IMR-90 (cell line): ENCODE measurements around the gene BRD1. TPM values are rescaled to one million over a fixed set of nuclear protein-coding genes. Genes with fewer than 3 reads are reported as not detected.

Experiments used
- ATAC-seq: fragments of 200-7000 bp; cut with Tn5 transposase; 2 replicates; pipeline ENCODE4 v1.9.1; 2020; ENCODE audit warnings: low read depth, mild to moderate bottlenecking, moderate library complexity
- BruUV-seq: library from RNA; stranded (reverse); fragments of 400-500 nt; replicated peaks from 2 replicates; lab custom pipeline; 2021; lab: Mats Ljungman, UMichigan
- CTCF ChIA-PET: fragments of 300-600 bp; formaldehyde crosslinking; extraction: SDS; loops from one replicate; lab custom pipeline; 2021; ENCODE audit warnings: antibody characterized with exemption; lab: Yijun Ruan, JAX
- POLR2A ChIA-PET: fragments of 300-600 bp; sonication (Branson Sonifier 250); formaldehyde crosslinking; loops from one replicate; lab custom pipeline; 2022; ENCODE audit warnings: antibody characterized with exemption; ENCODE audit not compliant: unreplicated experiment; lab: Charles Lee
- DNase-seq: peaks from one replicate; pipeline ENCODE4 v3.0.0; 2013
- H2AFZ ChIP-seq: replicated peaks from 2 replicates; pipeline ENCODE3; 2013; ENCODE audit warnings: low read length, mild to moderate bottlenecking; ENCODE audit not compliant: poor library complexity
- H2AK5ac ChIP-seq: 2 replicates; pipeline ENCODE4 v1.6.1; 2013; ENCODE audit warnings: low read depth, low read length, inconsistent platforms
- H2AK9ac ChIP-seq: replicated peaks from 2 replicates; pipeline ENCODE3; 2013; ENCODE audit warnings: mild to moderate bottlenecking, low read depth, low read length, moderate library complexity; ENCODE audit not compliant: poor library complexity
- H2BK120ac ChIP-seq: 2 replicates; pipeline ENCODE4 v1.6.1; 2013; ENCODE audit warnings: low read depth, low read length, inconsistent platforms
- H2BK15ac ChIP-seq: 3 replicates; pipeline ENCODE4 v1.6.1; 2013; ENCODE audit warnings: low read depth, low read length, inconsistent platforms
- H2BK20ac ChIP-seq: 2 replicates; pipeline ENCODE4 v1.6.1; 2013; ENCODE audit warnings: low read depth, mild to moderate bottlenecking, inconsistent platforms, low read length, moderate library complexity
- H2BK5ac ChIP-seq: 2 replicates; pipeline ENCODE4 v1.6.1; 2013; ENCODE audit warnings: mild to moderate bottlenecking, low read depth, low read length, inconsistent platforms; ENCODE audit not compliant: poor library complexity, severe bottlenecking
- H3K14ac ChIP-seq: replicated peaks from 2 replicates; pipeline ENCODE4 v1.6.1; 2013; ENCODE audit warnings: low read depth, low read length, inconsistent platforms
- H3K18ac ChIP-seq: 2 replicates; pipeline ENCODE4 v1.6.1; 2013; ENCODE audit warnings: low read depth, low read length, control low read depth
- H3K23ac ChIP-seq: 2 replicates; pipeline ENCODE4 v1.6.1; 2013; ENCODE audit warnings: low read depth, low read length, inconsistent platforms
- H3K27ac ChIP-seq: 2 replicates; pipeline ENCODE4 v1.5.1; 2013; ENCODE audit warnings: mild to moderate bottlenecking, control low read depth, low read length; ENCODE audit not compliant: insufficient read depth
- H3K27me3 ChIP-seq: 2 replicates; pipeline ENCODE4 v1.6.1; 2013; ENCODE audit warnings: low read length; ENCODE audit not compliant: control insufficient read depth, insufficient read depth
- H3K36me3 ChIP-seq: 2 replicates; pipeline ENCODE4 v1.6.1; 2013; ENCODE audit warnings: low read length, mixed read lengths; ENCODE audit not compliant: control insufficient read depth, insufficient read depth
- H3K4ac ChIP-seq: 2 replicates; pipeline ENCODE4 v1.6.1; 2013; ENCODE audit warnings: low read depth, low read length, inconsistent platforms
- H3K4me1 ChIP-seq: 2 replicates; pipeline ENCODE4 v1.6.1; 2013; ENCODE audit warnings: low read length, mixed read lengths; ENCODE audit not compliant: control insufficient read depth, insufficient read depth
- H3K4me2 ChIP-seq: 2 replicates; pipeline ENCODE4 v1.6.1; 2013; ENCODE audit warnings: low read depth, mild to moderate bottlenecking, control low read depth, low read length, moderate library complexity
- H3K4me3 ChIP-seq: 2 replicates; pipeline ENCODE4 v1.5.1; 2013; ENCODE audit warnings: low read depth, mild to moderate bottlenecking, control low read depth, low read length, moderate library complexity; ENCODE audit not compliant: insufficient read depth
- H3K56ac ChIP-seq: 2 replicates; pipeline ENCODE4 v1.6.1; 2013; ENCODE audit warnings: low read length, inconsistent platforms; ENCODE audit not compliant: insufficient read depth; ENCODE audit errors: extremely low read depth
- H3K79me1 ChIP-seq, 2 experiments: 2 replicates each; pipeline ENCODE4 v1.6.1; 2013; ENCODE audit warnings: low read length in 2 of 2, inconsistent platforms in 1 of 2, low read depth in 1 of 2
- H3K9ac ChIP-seq: 2 replicates; pipeline ENCODE4 v1.6.1; 2013; ENCODE audit warnings: low read depth, low read length, control low read depth
- H3K9me1 ChIP-seq: 2 replicates; pipeline ENCODE4 v1.6.1; 2013; ENCODE audit warnings: low read length, inconsistent platforms; ENCODE audit not compliant: insufficient read depth
- H3K9me3 ChIP-seq: 2 replicates; pipeline ENCODE4 v1.6.1; 2013; ENCODE audit warnings: low read length; ENCODE audit not compliant: control insufficient read depth, insufficient read depth
- H4K20me1 ChIP-seq: 2 replicates; pipeline ENCODE4 v1.6.1; 2013; ENCODE audit warnings: low read length, inconsistent platforms; ENCODE audit not compliant: insufficient read depth
- H4K5ac ChIP-seq: 2 replicates; pipeline ENCODE4 v1.6.1; 2013; ENCODE audit warnings: mild to moderate bottlenecking, low read depth, low read length, control low read depth
- H4K8ac ChIP-seq, 2 experiments: 2 replicates each; pipeline ENCODE4 v1.6.1; 2013; ENCODE audit warnings: low read depth in 2 of 2, low read length in 2 of 2, control low read depth in 1 of 2, inconsistent platforms in 1 of 2
- H4K91ac ChIP-seq: 2 replicates; pipeline ENCODE4 v1.6.1; 2013; ENCODE audit warnings: low read depth, low read length, inconsistent platforms; ENCODE audit not compliant: insufficient read depth
- BHLHE40 ChIP-seq: fragments of 150-350 bp; IDR thresholded peaks from 2 replicates; pipeline ENCODE4 v1.6.1; 2016; ENCODE audit warnings: mild to moderate bottlenecking, low read depth, low read length
- CHD1 ChIP-seq: IDR thresholded peaks from 2 replicates; pipeline ENCODE4 v1.6.1; 2012; ENCODE audit warnings: low read depth, low read length, improper control_type of control experiment
- FOS ChIP-seq: fragments of 150-350 bp; IDR thresholded peaks from 2 replicates; pipeline ENCODE4 v1.6.1; 2016; ENCODE audit warnings: low read depth, low read length
- MAFK ChIP-seq: IDR thresholded peaks from 2 replicates; pipeline ENCODE4 v1.6.1; 2012; ENCODE audit warnings: low read depth, low read length, improper control_type of control experiment
- MAZ ChIP-seq: IDR thresholded peaks from 2 replicates; pipeline ENCODE4 v1.6.1; 2012; ENCODE audit warnings: low read depth, mild to moderate bottlenecking, low read length, improper control_type of control experiment, moderate library complexity, borderline replicate concordance
- MXI1 ChIP-seq: IDR thresholded peaks from 2 replicates; pipeline ENCODE4 v1.6.1; 2012; ENCODE audit warnings: low read depth, mild to moderate bottlenecking, low read length, moderate library complexity, borderline replicate concordance
- NFE2L2 ChIP-seq: fragments of 150-350 bp; IDR thresholded peaks from 2 replicates; pipeline ENCODE4 v1.6.1; 2016; ENCODE audit warnings: low read depth, mild to moderate bottlenecking, low read length
- POLR2A ChIP-seq: IDR thresholded peaks from 2 replicates; pipeline ENCODE4 v1.6.1; 2012; ENCODE audit warnings: mild to moderate bottlenecking, low read depth, low read length
- RAD21 ChIP-seq: IDR thresholded peaks from 2 replicates; pipeline ENCODE4 v1.6.1; 2012; ENCODE audit warnings: low read length, improper control_type of control experiment
- RCOR1 ChIP-seq: IDR thresholded peaks from 2 replicates; pipeline ENCODE4 v1.6.1; 2012; ENCODE audit warnings: mild to moderate bottlenecking, low read length, improper control_type of control experiment; ENCODE audit not compliant: insufficient replicate concordance
- RFX5 ChIP-seq: IDR thresholded peaks from 2 replicates; pipeline ENCODE4 v1.8.0; 2012; ENCODE audit warnings: low read depth, mild to moderate bottlenecking, low read length, moderate library complexity
- WGBS, 2 experiments: methylation state at CpG; one replicate each; pipeline versions ENCODE4 v1.1.5 to v1.1.7; 2013; ENCODE audit warnings: missing lambda C conversion rate in 2 of 2; ENCODE audit not compliant: insufficient read length in 1 of 2; ENCODE audit errors: extremely low coverage in 2 of 2; 5-methylcytosine and 5-hydroxymethylcytosine counted together
- dilution Hi-C: fragments of 300-500 bp; cut with HindIII; formaldehyde crosslinking; loops from one replicate; pipeline ENCODE4 v1.14.3; 2018; ENCODE audit warnings: low sequenced_read_pairs; ENCODE audit not compliant: unreplicated experiment
- in situ Hi-C: fragments of 300-500 bp; cut with MboI; formaldehyde crosslinking; loops from 3 replicates; pipeline ENCODE4 v1.14.3; 2019; ENCODE audit warnings: low sequenced_read_pairs, inconsistent platforms, mixed read lengths
- intact Hi-C: fragments of 100-400 bp; cut with micrococcal nuclease; formaldehyde crosslinking; loops from 2 replicates; pipeline ENCODE4 v1.10.0; 2022
- polyA plus RNA-seq, 3 experiments: library from polyadenylated mRNA; depleted of rRNA; stranded (reverse); fragments of >200 nt; gene quantifications; 2 replicates each; pipeline ENCODE4 v1.2.3, GENCODE V29; 2012; ENCODE audit warnings: low replicate concordance in 1 of 3
- total RNA-seq: library from RNA; depleted of rRNA; stranded (reverse); fragments of >200 nt; gene quantifications from 2 replicates; pipeline ENCODE4 v1.2.3, GENCODE V29; 2012
- TF ChIP-seq, protein P1 (sequence below): fragments of 150-350 bp; IDR thresholded peaks from 2 replicates; pipeline ENCODE4 v1.6.1; 2016; ENCODE audit warnings: low read depth, mild to moderate bottlenecking, low read length, moderate library complexity, borderline replicate concordance
- TF ChIP-seq, protein P2 (sequence below): conservative IDR thresholded peaks from 2 replicates; pipeline ENCODE4 v1.5.1; 2012; ENCODE audit warnings: mild to moderate bottlenecking, low read depth, low read length, improper control_type of control experiment
- TF ChIP-seq, protein P3 (sequence below): fragments of 150-350 bp; IDR thresholded peaks from 2 replicates; pipeline ENCODE4 v1.6.1; 2017; ENCODE audit warnings: mild to moderate bottlenecking, antibody characterized with exemption, low read length, low read depth

Gene BRD1
- total and polyA plus RNA-seq, 2 of the 4 experiments (the other 2 are of a cell fraction): 10.0 to 10.6 TPM

DNA sequence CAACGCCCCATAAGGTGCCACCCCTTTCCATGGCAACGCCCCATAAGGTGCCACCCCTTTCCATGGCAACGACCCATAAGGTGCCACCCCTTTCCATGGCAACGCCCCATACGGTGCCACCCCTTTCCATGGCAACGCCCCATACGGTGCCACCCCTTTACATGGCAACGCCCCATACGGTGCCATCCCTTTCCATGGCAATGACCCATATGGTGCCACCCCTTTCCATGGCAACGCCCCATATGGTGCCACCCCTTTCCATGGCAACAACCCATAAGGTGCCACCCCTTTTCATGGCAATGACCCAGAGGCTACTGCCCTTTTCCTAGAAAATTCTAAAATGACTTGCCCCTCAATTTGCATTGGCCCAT lies 72.1 kb downstream of the BRD1 start:
- H3K79me1 ChIP-seq: no peaks in the 10 kb centered on the region
- H3K4me3 ChIP-seq: no peak overlapping the region
- no peaks in the 10 kb centered on the region for H4K20me1 ChIP-seq
- no peak overlapping the region for H2BK5ac ChIP-seq
- ATAC-seq (no peak), DNase-seq (no peak)
- no peak overlapping the region for H4K8ac ChIP-seq
- H3K18ac ChIP-seq: no peak overlapping the region
- no peak overlapping the region for H2AK5ac ChIP-seq
- no peak overlapping the region for H3K56ac ChIP-seq
- H3K4me1 ChIP-seq: no peaks in the 10 kb centered on the region
- in situ Hi-C loops (no loop called here), dilution Hi-C loops (no loop called here), intact Hi-C loops (no loop called here)
- no peak overlapping the region for H4K91ac ChIP-seq
- no peak overlapping the region for H4K5ac ChIP-seq
- H3K14ac ChIP-seq: no peak overlapping the region
- no peak overlapping the region for H2BK15ac ChIP-seq
- no peaks in the 10 kb centered on the region for H3K36me3 ChIP-seq
- H2AFZ ChIP-seq: no peak overlapping the region
- peaks cover 9% of the 10 kb centered on the region; the same call in 1 of the 2 replicates for H3K27me3 ChIP-seq
- no peak overlapping the region for H3K23ac ChIP-seq
- H3K4me2 ChIP-seq: no peak overlapping the region
- H3K9me1 ChIP-seq: no peaks in the 10 kb centered on the region
- no peak overlapping the region for H2BK120ac ChIP-seq
- H2BK20ac ChIP-seq: no peak overlapping the region
- H2AK9ac ChIP-seq: no peak overlapping the region
- no peak overlapping the region for H3K4ac ChIP-seq
- no peak for TF ChIP-seq CHD1
- TF ChIP-seq FOS: no peak
- TF ChIP-seq, protein P1, sequence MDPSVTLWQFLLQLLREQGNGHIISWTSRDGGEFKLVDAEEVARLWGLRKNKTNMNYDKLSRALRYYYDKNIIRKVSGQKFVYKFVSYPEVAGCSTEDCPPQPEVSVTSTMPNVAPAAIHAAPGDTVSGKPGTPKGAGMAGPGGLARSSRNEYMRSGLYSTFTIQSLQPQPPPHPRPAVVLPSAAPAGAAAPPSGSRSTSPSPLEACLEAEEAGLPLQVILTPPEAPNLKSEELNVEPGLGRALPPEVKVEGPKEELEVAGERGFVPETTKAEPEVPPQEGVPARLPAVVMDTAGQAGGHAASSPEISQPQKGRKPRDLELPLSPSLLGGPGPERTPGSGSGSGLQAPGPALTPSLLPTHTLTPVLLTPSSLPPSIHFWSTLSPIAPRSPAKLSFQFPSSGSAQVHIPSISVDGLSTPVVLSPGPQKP: no peak
- TF ChIP-seq MAZ: no peak
- no peak for TF ChIP-seq MAFK
- no peak for TF ChIP-seq NFE2L2
- TF ChIP-seq, protein P2, sequence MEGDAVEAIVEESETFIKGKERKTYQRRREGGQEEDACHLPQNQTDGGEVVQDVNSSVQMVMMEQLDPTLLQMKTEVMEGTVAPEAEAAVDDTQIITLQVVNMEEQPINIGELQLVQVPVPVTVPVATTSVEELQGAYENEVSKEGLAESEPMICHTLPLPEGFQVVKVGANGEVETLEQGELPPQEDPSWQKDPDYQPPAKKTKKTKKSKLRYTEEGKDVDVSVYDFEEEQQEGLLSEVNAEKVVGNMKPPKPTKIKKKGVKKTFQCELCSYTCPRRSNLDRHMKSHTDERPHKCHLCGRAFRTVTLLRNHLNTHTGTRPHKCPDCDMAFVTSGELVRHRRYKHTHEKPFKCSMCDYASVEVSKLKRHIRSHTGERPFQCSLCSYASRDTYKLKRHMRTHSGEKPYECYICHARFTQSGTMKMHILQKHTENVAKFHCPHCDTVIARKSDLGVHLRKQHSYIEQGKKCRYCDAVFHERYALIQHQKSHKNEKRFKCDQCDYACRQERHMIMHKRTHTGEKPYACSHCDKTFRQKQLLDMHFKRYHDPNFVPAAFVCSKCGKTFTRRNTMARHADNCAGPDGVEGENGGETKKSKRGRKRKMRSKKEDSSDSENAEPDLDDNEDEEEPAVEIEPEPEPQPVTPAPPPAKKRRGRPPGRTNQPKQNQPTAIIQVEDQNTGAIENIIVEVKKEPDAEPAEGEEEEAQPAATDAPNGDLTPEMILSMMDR: no peak
- TF ChIP-seq BHLHE40: no peak
- TF ChIP-seq, protein P3, sequence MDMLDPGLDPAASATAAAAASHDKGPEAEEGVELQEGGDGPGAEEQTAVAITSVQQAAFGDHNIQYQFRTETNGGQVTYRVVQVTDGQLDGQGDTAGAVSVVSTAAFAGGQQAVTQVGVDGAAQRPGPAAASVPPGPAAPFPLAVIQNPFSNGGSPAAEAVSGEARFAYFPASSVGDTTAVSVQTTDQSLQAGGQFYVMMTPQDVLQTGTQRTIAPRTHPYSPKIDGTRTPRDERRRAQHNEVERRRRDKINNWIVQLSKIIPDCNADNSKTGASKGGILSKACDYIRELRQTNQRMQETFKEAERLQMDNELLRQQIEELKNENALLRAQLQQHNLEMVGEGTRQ: no peak
- TF ChIP-seq RCOR1: no peak
- no peak for TF ChIP-seq RAD21
- no peak for TF ChIP-seq RFX5
- TF ChIP-seq POLR2A: no peak
- TF ChIP-seq MXI1: no peak
- WGBS, 2 experiments: no CpG with 5 or more reads among the region's 10 CpGs
- ChIA-PET CTCF (no interaction called here), POLR2A (no interaction called here)
- H3K9ac ChIP-seq: no peak overlapping the region
- no peak overlapping the region for H3K27ac ChIP-seq
- no TSS peak for BruUV-seq
- H3K9me3 ChIP-seq: no peaks in the 10 kb centered on the region
